K562 (cell line): ENCODE measurements around the gene ADNP. TPM values are rescaled to one million over a fixed set of nuclear protein-coding genes. Genes with fewer than 3 reads are reported as not detected.
A peak's percentile ranks its signal among the peaks of the same experiment; 100 is the strongest.

Source experiments
- ATF1 ChIP-seq, 2 experiments: fragments of 450-650 bp in 1 of 2; IDR thresholded peaks; 2 replicates each; pipeline ENCODE4 v1.6.1; 2016; ENCODE audit warnings: missing compliant biosample characterization in 1 of 2, missing genetic modification characterization in 1 of 2
- DDX20 ChIP-seq: fragments of 450-650 bp; IDR thresholded peaks from 2 replicates; pipeline ENCODE4 v1.6.1; 2016; ENCODE audit warnings: missing genetic modification characterization, low read depth, mild to moderate bottlenecking, missing compliant biosample characterization, moderate library complexity
- KDM4B ChIP-seq, 2 experiments: fragments of 450-650 bp in 1 of 2; sonication (generic) in 1 of 2; IDR thresholded peaks; 2 replicates each; pipeline ENCODE4 v1.6.1; 2016 to 2017; ENCODE audit warnings: borderline replicate concordance in 2 of 2, antibody characterized with exemption in 1 of 2, low read depth in 1 of 2, mild to moderate bottlenecking in 1 of 2
- NR2C1 ChIP-seq, 2 experiments: fragments of 450-650 bp; IDR thresholded peaks; 2 replicates each; pipeline ENCODE4 v1.6.1; 2017; ENCODE audit warnings: mild to moderate bottlenecking in 2 of 2, antibody characterized with exemption in 1 of 2, inconsistent platforms in 1 of 2, missing compliant biosample characterization in 1 of 2, missing genetic modification characterization in 1 of 2
- NR2C2 ChIP-seq, 2 experiments: fragments of 200-800 bp in 1 of 2; sonication (Bioruptor generic) in 1 of 2; sonication (generic) in 1 of 2; formaldehyde crosslinking in 1 of 2; IDR thresholded peaks; 2 replicates each; pipeline versions ENCODE4 v1.6.1 to v1.8.0; 2016 to 2022; ENCODE audit warnings: mild to moderate bottlenecking in 1 of 2, missing compliant biosample characterization in 1 of 2, missing genetic modification characterization in 1 of 2, missing genetic modification reagents in 1 of 2
- RHOXF2B ChIP-seq: fragments of 250-450 bp; sonication (Bioruptor Pico); conservative IDR thresholded peaks from 2 replicates; pipeline ENCODE4 v1.5.1; 2021
- ZNF584 ChIP-seq: fragments of 200-800 bp; sonication (Bioruptor generic); IDR thresholded peaks from 2 replicates; pipeline ENCODE4 v1.6.1; 2016; ENCODE audit warnings: low read depth, mild to moderate bottlenecking, missing genetic modification characterization, missing compliant biosample characterization
- ZNF592 ChIP-seq: fragments of 450-650 bp; IDR thresholded peaks from 2 replicates; pipeline ENCODE4 v1.6.1; 2017; ENCODE audit warnings: antibody characterized with exemption, mild to moderate bottlenecking
- ZNF79 ChIP-seq: fragments of 250-450 bp; sonication (Bioruptor Pico); IDR thresholded peaks from 2 replicates; pipeline ENCODE4 v1.4.0; 2020; ENCODE audit warnings: low read depth, mild to moderate bottlenecking, moderate library complexity
- polyA plus RNA-seq, 8 experiments: library from polyadenylated mRNA; depleted of rRNA in 4 of 8; stranded (reverse) in 5 of 8; unstranded in 3 of 8; fragments of >200 nt; fragmentation: Nextera tagmentation in 2 of 8; fragmentation: Illumina TruSeq in 1 of 8; extraction: Ambion mirVana in 2 of 8; extraction: Trizol in 1 of 8; gene quantifications; 2 replicates each; pipeline versions ENCODE4 v1.2.1 to v1.2.3, GENCODE V29; 2011 to 2014; ENCODE audit warnings: inconsistent platforms in 1 of 8, missing spikeins in 1 of 8
- total RNA-seq, 7 experiments: library from RNA; depleted of rRNA in 6 of 7; stranded (reverse); fragments of >200 nt in 6 of 7; fragmentation: Illumina TruSeq in 2 of 7; extraction: Trizol in 2 of 7; gene quantifications; 2 replicates each; pipeline versions ENCODE4 v1.2.1 to v1.2.3, GENCODE V29; 2011 to 2021; ENCODE audit warnings: low replicate concordance in 1 of 7
- TF ChIP-seq, protein P1 (sequence below): fragments of 450-650 bp; IDR thresholded peaks from 2 replicates; pipeline ENCODE4 v1.6.1; 2016; ENCODE audit warnings: mild to moderate bottlenecking, moderate library complexity

Gene ADNP
- total and polyA plus RNA-seq, 9 of the 15 experiments (the other 6 are each of a cell fraction or from before 2014, with no cell fraction given), result 17.8 to 59.9 (median 25.3) TPM

DNA sequence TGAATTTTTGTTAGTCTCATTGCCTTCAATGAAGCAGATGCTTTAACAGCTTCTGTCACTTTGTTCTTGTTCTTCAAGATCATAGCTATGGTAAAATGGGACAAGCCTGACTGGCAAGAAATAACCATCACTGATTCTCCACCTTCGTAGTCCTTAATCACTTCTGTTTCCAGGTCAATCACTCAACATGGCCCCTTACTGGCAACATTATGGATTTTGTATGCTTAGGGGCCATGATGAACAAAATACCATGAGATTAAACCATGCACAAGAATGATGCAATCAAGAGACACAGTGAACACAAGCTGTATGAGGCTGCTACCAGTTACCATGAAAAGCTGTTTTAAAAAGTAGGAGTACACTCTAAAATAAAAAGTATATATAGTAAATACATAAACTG is 32.8 kb downstream of the ADNP start (continued):
- TF ChIP-seq, protein P1, sequence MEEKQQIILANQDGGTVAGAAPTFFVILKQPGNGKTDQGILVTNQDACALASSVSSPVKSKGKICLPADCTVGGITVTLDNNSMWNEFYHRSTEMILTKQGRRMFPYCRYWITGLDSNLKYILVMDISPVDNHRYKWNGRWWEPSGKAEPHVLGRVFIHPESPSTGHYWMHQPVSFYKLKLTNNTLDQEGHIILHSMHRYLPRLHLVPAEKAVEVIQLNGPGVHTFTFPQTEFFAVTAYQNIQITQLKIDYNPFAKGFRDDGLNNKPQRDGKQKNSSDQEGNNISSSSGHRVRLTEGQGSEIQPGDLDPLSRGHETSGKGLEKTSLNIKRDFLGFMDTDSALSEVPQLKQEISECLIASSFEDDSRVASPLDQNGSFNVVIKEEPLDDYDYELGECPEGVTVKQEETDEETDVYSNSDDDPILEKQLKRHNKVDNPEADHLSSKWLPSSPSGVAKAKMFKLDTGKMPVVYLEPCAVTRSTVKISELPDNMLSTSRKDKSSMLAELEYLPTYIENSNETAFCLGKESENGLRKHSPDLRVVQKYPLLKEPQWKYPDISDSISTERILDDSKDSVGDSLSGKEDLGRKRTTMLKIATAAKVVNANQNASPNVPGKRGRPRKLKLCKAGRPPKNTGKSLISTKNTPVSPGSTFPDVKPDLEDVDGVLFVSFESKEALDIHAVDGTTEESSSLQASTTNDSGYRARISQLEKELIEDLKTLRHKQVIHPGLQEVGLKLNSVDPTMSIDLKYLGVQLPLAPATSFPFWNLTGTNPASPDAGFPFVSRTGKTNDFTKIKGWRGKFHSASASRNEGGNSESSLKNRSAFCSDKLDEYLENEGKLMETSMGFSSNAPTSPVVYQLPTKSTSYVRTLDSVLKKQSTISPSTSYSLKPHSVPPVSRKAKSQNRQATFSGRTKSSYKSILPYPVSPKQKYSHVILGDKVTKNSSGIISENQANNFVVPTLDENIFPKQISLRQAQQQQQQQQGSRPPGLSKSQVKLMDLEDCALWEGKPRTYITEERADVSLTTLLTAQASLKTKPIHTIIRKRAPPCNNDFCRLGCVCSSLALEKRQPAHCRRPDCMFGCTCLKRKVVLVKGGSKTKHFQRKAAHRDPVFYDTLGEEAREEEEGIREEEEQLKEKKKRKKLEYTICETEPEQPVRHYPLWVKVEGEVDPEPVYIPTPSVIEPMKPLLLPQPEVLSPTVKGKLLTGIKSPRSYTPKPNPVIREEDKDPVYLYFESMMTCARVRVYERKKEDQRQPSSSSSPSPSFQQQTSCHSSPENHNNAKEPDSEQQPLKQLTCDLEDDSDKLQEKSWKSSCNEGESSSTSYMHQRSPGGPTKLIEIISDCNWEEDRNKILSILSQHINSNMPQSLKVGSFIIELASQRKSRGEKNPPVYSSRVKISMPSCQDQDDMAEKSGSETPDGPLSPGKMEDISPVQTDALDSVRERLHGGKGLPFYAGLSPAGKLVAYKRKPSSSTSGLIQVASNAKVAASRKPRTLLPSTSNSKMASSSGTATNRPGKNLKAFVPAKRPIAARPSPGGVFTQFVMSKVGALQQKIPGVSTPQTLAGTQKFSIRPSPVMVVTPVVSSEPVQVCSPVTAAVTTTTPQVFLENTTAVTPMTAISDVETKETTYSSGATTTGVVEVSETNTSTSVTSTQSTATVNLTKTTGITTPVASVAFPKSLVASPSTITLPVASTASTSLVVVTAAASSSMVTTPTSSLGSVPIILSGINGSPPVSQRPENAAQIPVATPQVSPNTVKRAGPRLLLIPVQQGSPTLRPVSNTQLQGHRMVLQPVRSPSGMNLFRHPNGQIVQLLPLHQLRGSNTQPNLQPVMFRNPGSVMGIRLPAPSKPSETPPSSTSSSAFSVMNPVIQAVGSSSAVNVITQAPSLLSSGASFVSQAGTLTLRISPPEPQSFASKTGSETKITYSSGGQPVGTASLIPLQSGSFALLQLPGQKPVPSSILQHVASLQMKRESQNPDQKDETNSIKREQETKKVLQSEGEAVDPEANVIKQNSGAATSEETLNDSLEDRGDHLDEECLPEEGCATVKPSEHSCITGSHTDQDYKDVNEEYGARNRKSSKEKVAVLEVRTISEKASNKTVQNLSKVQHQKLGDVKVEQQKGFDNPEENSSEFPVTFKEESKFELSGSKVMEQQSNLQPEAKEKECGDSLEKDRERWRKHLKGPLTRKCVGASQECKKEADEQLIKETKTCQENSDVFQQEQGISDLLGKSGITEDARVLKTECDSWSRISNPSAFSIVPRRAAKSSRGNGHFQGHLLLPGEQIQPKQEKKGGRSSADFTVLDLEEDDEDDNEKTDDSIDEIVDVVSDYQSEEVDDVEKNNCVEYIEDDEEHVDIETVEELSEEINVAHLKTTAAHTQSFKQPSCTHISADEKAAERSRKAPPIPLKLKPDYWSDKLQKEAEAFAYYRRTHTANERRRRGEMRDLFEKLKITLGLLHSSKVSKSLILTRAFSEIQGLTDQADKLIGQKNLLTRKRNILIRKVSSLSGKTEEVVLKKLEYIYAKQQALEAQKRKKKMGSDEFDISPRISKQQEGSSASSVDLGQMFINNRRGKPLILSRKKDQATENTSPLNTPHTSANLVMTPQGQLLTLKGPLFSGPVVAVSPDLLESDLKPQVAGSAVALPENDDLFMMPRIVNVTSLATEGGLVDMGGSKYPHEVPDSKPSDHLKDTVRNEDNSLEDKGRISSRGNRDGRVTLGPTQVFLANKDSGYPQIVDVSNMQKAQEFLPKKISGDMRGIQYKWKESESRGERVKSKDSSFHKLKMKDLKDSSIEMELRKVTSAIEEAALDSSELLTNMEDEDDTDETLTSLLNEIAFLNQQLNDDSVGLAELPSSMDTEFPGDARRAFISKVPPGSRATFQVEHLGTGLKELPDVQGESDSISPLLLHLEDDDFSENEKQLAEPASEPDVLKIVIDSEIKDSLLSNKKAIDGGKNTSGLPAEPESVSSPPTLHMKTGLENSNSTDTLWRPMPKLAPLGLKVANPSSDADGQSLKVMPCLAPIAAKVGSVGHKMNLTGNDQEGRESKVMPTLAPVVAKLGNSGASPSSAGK, result peak; percentile 39; the same call in 1 of the 2 replicates
- TF ChIP-seq NR2C2 (CRISPR knock-in tag; IDR thresholded peaks at IDR 0.05) (no peak), NR2C2 (tag; IDR thresholded peaks at IDR 0.05) (peak; percentile 40; the same call in 1 of the 2 replicates), KDM4B (IDR thresholded peaks at IDR 0.05; ENCODE audit: borderline replicate concordance in 2 of 2, low read depth in 1 of 2) (no peak), DDX20 (0 out of 2 replicates have a peak, but pooled peaks have one; percentile 35), NR2C1 (IDR thresholded peaks at IDR 0.05) (no peak), NR2C1 (tag; IDR thresholded peaks at IDR 0.05) (peak; percentile 66), ZNF79 (CRISPR knock-in tag) (no peak), ATF1 (CRISPR knock-in tag; IDR thresholded peaks at IDR 0.05) (no peak), ATF1 (tag; IDR thresholded peaks at IDR 0.05) (no peak), ZNF584 (CRISPR knock-in tag) (peak; percentile 92), RHOXF2B (no peak), ZNF592 (0 out of 2 replicates have a peak, but pooled peaks have one; percentile 46)
